Measurements from ENCODE around the gene PIK3CD.
"Not testable (repeated sequence)": the region's sequence is repeated elsewhere in the genome, so short reads cannot be mapped to it uniquely, and the experiment has no call there.

The PIK3CD gene

GRCh38 chr1:9746651-9747050 is 95.1 kb downstream of the PIK3CD start:
- no peak for DNase-seq (ENCODE audit: extremely low read depth, insufficient read length)
- Histone ChIP-seq H3K36me3 (ENCODE audit: control insufficient read depth, insufficient read depth, low read length) (peaks cover 17% of the 10 kb centered on the region), H3K4me3 (replicated peaks; ENCODE audit: low read depth, low read length) (no peak overlapping the region), H3K27me3 (replicated peaks; ENCODE audit: control insufficient read depth, insufficient read depth, low read length) (no peaks in the 10 kb centered on the region)
- TF ChIP-seq, protein P1, sequence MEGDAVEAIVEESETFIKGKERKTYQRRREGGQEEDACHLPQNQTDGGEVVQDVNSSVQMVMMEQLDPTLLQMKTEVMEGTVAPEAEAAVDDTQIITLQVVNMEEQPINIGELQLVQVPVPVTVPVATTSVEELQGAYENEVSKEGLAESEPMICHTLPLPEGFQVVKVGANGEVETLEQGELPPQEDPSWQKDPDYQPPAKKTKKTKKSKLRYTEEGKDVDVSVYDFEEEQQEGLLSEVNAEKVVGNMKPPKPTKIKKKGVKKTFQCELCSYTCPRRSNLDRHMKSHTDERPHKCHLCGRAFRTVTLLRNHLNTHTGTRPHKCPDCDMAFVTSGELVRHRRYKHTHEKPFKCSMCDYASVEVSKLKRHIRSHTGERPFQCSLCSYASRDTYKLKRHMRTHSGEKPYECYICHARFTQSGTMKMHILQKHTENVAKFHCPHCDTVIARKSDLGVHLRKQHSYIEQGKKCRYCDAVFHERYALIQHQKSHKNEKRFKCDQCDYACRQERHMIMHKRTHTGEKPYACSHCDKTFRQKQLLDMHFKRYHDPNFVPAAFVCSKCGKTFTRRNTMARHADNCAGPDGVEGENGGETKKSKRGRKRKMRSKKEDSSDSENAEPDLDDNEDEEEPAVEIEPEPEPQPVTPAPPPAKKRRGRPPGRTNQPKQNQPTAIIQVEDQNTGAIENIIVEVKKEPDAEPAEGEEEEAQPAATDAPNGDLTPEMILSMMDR (IDR thresholded peaks at IDR 0.05; ENCODE audit: insufficient read depth, low read length, poor library complexity, severe bottlenecking) = no peak

DNA sequence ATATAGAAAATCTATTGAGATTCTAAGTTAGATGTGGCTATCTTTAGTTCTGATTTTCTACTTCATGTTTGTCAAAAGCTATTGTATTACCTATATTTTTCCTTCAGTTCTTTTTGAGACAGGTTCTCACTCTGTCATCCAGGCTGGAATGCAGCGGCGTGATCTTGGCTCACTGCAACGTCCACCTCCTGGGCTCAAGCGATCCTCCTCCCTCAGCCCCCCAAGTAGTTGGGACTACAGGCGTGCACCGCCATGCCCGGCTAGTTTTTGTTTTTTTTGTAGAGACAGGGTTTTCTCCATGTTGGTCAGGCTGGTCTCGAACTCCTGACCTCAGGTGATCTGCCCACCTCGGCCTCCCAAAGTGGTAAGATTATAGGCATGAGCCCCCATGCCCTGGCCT is 96.9 kb downstream of the PIK3CD start:
- DNase-seq (ENCODE audit: extremely low read depth, insufficient read length); H3K4me3 ChIP-seq (replicated peaks; ENCODE audit: low read depth, low read length); H3K27me3 ChIP-seq (replicated peaks; ENCODE audit: control insufficient read depth, insufficient read depth, low read length): not testable (repeated sequence)
- H3K36me3 ChIP-seq (ENCODE audit: control insufficient read depth, insufficient read depth, low read length) = peaks cover 16% of the 10 kb centered on the region

- Histone ChIP-seq H3K4me3 (replicated peaks; ENCODE audit: low read depth, low read length) (no peak overlapping the region), H3K27me3 (replicated peaks; ENCODE audit: control insufficient read depth, insufficient read depth, low read length) (no peaks in the 10 kb centered on the region), H3K36me3 (ENCODE audit: control insufficient read depth, insufficient read depth, low read length) (peaks cover 7% of the 10 kb centered on the region; the same call in 1 of the 2 replicates)
- TF ChIP-seq, protein P1 (IDR thresholded peaks at IDR 0.05; ENCODE audit: insufficient read depth, low read length, poor library complexity, severe bottlenecking) = no peak
- no peak for DNase-seq (ENCODE audit: extremely low read depth, insufficient read length)
These were observed 97.8 kb downstream of the PIK3CD start for GRCh38 chr1:9749361-9749760.

- H3K27me3 ChIP-seq (replicated peaks; ENCODE audit: control insufficient read depth, insufficient read depth, low read length) = no peaks in the 10 kb centered on the region
- peaks cover 7% of the 10 kb centered on the region; the same call in 1 of the 2 replicates for H3K36me3 ChIP-seq (ENCODE audit: control insufficient read depth, insufficient read depth, low read length)
- no peak for DNase-seq (ENCODE audit: extremely low read depth, insufficient read length)
- TF ChIP-seq, protein P1 (IDR thresholded peaks at IDR 0.05; ENCODE audit: insufficient read depth, low read length, poor library complexity, severe bottlenecking) = no peak
- no peak overlapping the region for H3K4me3 ChIP-seq (replicated peaks; ENCODE audit: low read depth, low read length)
These were observed 100.4 kb downstream of the PIK3CD start for GRCh38 chr1:9751971-9752370.

DNA sequence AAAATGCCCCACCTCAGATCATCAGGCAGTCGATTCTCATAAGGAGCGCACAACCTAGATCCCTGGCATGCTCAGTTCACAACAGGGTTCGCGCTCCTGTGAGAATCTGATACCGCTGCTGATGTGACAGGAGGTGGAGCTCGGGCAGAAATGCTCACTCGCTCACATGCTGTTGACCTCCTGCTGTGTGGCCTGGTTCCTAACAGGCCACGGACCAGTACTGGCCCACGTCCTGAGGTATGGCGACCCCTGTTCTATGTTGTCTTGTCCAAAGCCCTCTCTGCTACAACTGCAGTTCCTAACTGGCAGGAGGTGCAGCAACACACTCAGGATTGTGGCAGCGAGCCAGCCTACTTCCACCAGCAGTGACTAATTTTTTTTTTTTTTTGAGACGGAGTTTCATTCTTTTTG is 101.6 kb downstream of the PIK3CD start:
- TF ChIP-seq, protein P1 (IDR thresholded peaks at IDR 0.05; ENCODE audit: insufficient read depth, low read length, poor library complexity, severe bottlenecking) = no peak
- DNase-seq (ENCODE audit: extremely low read depth, insufficient read length) = no peak
- H3K36me3 ChIP-seq (ENCODE audit: control insufficient read depth, insufficient read depth, low read length) = peaks cover 7% of the 10 kb centered on the region; the same call in 1 of the 2 replicates
- H3K27me3 ChIP-seq (replicated peaks; ENCODE audit: control insufficient read depth, insufficient read depth, low read length) = no peaks in the 10 kb centered on the region
- H3K4me3 ChIP-seq (replicated peaks; ENCODE audit: low read depth, low read length) = no peak overlapping the region

- no peaks in the 10 kb centered on the region for H3K27me3 ChIP-seq (replicated peaks; ENCODE audit: control insufficient read depth, insufficient read depth, low read length)
- no peak overlapping the region for H3K4me3 ChIP-seq (replicated peaks; ENCODE audit: low read depth, low read length)
- TF ChIP-seq, protein P1 (IDR thresholded peaks at IDR 0.05; ENCODE audit: insufficient read depth, low read length, poor library complexity, severe bottlenecking) = no peak
- H3K36me3 ChIP-seq (ENCODE audit: control insufficient read depth, insufficient read depth, low read length) = peaks cover 2% of the 10 kb centered on the region; the same call in 1 of the 2 replicates
- no peak for DNase-seq (ENCODE audit: extremely low read depth, insufficient read length)
These were observed 104.0 kb downstream of the PIK3CD start for GRCh38 chr1:9755441-9755995.

Data from GM06990 (cell line).